ENCODE measurements around the gene TMEM185B. TPM values are rescaled to one million over a fixed set of nuclear protein-coding genes. Genes with fewer than 3 reads are reported as not detected.
A peak's percentile ranks its signal among the peaks of the same experiment; 100 is the strongest.

The TMEM185B gene
- total and polyA plus RNA-seq, 2 donors (not counting 3 experiments of a cell fraction or from before 2014, with no cell fraction given) = 29.9 to 31.8 TPM

- dilution Hi-C loops (cut with MboI; ENCODE audit: extremely low pct_ligation_motif_present, low sequenced_read_pairs) (no loop called here), intact Hi-C loops (cut with micrococcal nuclease) (loop anchor here (10.0 kb wide), 1 partner anchor 298 kb away; no protein-coding TSS in a partner anchor)
- H3K36me3 ChIP-seq (ENCODE audit: control insufficient read depth in 2 of 2, extremely low read depth in 1 of 2, insufficient read depth in 2 of 2, low read length in 2 of 2) = peaks cover 3% of the 10 kb centered on the region in 2 experiments
- H3K79me2 ChIP-seq (ENCODE audit: control insufficient read depth, insufficient read depth, low read length) = peaks cover 71% of the 10 kb centered on the region
- TF ChIP-seq CTCF (IDR thresholded peaks at IDR 0.05; ENCODE audit: extremely low read depth in 1 of 2, insufficient read depth in 1 of 2, low read depth in 1 of 2, low read length in 2 of 2) (no peak), GATA2 (IDR thresholded peaks at IDR 0.05; ENCODE audit: insufficient read depth, insufficient read length, low read depth, low read length) (no peak), MYC (IDR thresholded peaks at IDR 0.05; ENCODE audit: low read depth, low read length) (no peak), FOS (IDR thresholded peaks at IDR 0.05; ENCODE audit: borderline replicate concordance, insufficient read depth, low read length) (no peak), JUN (IDR thresholded peaks at IDR 0.05; ENCODE audit: borderline replicate concordance, insufficient read depth, insufficient read length, low read depth) (no peak), MAX (IDR thresholded peaks at IDR 0.05; ENCODE audit: insufficient read depth, insufficient read length) (no peak), POLR2A (IDR thresholded peaks at IDR 0.05; ENCODE audit: low read depth, low read length) (no peak), POLR2AphosphoS5 (IDR thresholded peaks at IDR 0.05; ENCODE audit: insufficient read depth, low read depth, low read length) (no peak), EZH2 (IDR thresholded peaks at IDR 0.05; ENCODE audit: borderline replicate concordance, low read depth, low read length, severe bottlenecking) (no peak)
- no peak overlapping the region for H3K4me3 ChIP-seq (replicated peaks in 1 of 3; ENCODE audit: insufficient read depth in 1 of 3, low read depth in 1 of 3, low read length in 3 of 3)
- no TSS peak for BruUV-seq (replicated peaks)
- CTCF ChIA-PET = interaction anchor here (1.2 to 5.7 kb wide), 5 partner anchors 17 to 57 kb away, joined by 3 to 41 read pairs (median 4); no protein-coding TSS in a partner anchor
- no peak overlapping the region for H3K27ac ChIP-seq (ENCODE audit: insufficient read depth, low read depth, low read length)
- POLR2A ChIA-PET = interaction anchor here (0.6 kb wide), 1 partner anchor 52 kb away, joined by 3 read pairs; no protein-coding TSS in a partner anchor
- FAIRE-seq (no peak), DNase-seq (ENCODE audit: low read depth, low spot score) (peak; percentile 65)
- no peaks in the 10 kb centered on the region for H3K27me3 ChIP-seq (ENCODE audit: control insufficient read depth in 2 of 2, insufficient read depth in 2 of 2, low read length in 2 of 2)
- no peaks in the 10 kb centered on the region for H3K9me1 ChIP-seq (replicated peaks; ENCODE audit: control insufficient read depth, extremely low read depth, insufficient read depth, low read length)
- H3K4me1 ChIP-seq (ENCODE audit: control insufficient read depth, extremely low read depth, insufficient read depth, low read length) = peaks cover 67% of the 10 kb centered on the region
- no peaks in the 10 kb centered on the region for H3K9me3 ChIP-seq (replicated peaks; ENCODE audit: control insufficient read depth, insufficient read depth, low read length)
- no peak overlapping the region for H3K9ac ChIP-seq (replicated peaks; ENCODE audit: extremely low read depth, insufficient read depth, low read length)
- H2AFZ ChIP-seq (ENCODE audit: low read depth, low read length) = no peak overlapping the region
- H4K20me1 ChIP-seq (replicated peaks; ENCODE audit: control insufficient read depth, extremely low read depth, insufficient read depth, low read length) = no peaks in the 10 kb centered on the region
- peak overlapping the region; percentile 64 for H3K4me2 ChIP-seq (ENCODE audit: insufficient read depth, low read length)
Measured at GRCh38 chr2:120256651-120257000, 33.4 kb upstream of the TMEM185B start.
